ENCODE data around the gene PIGX.

Gene PIGX

DNA sequence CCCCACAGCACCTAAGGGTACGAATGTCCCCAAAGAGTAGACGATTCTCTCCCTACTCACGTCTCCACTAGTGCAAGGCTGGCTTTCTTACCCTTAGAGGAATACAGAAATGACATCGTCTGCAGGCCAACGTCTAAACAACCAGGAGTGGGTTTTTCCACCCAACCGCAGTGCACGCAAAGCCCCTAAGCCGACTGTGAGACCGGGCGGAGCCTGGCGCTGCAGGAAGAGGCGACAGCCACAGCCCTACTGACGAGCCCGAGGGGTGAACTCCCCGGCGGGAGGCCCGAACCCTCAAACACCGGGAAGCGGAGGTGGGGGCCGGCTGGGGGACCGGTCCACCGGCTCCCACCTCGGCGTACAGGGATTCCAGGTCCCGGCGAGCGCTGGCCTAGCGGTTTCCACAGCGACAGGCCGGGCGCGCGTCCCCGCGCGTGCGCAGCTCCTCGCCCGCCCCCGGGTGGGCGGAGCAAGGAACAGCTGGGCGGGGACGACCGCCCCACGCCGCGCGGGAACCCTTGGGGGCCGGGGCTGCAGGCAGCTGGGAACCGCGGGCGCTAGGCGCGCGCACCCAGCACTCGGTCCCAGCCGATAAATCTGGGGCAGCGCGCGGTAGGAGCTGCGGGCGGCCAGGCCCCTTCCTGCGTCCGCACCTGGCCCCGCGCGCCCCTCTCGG, at the start of gene PIGX, which contains the start of gene CEP19:
Gene PIGX (plus strand): TSS at position 540 of the 676 bp plus-strand sequence.
Gene CEP19 (minus strand): TSS at position 413 of the 676 bp plus-strand sequence. CDS start 3,593 bp downstream, outside the sequence.
- peak; percentile 90 for DNase-seq (ENCODE audit: low spot score)

DNA sequence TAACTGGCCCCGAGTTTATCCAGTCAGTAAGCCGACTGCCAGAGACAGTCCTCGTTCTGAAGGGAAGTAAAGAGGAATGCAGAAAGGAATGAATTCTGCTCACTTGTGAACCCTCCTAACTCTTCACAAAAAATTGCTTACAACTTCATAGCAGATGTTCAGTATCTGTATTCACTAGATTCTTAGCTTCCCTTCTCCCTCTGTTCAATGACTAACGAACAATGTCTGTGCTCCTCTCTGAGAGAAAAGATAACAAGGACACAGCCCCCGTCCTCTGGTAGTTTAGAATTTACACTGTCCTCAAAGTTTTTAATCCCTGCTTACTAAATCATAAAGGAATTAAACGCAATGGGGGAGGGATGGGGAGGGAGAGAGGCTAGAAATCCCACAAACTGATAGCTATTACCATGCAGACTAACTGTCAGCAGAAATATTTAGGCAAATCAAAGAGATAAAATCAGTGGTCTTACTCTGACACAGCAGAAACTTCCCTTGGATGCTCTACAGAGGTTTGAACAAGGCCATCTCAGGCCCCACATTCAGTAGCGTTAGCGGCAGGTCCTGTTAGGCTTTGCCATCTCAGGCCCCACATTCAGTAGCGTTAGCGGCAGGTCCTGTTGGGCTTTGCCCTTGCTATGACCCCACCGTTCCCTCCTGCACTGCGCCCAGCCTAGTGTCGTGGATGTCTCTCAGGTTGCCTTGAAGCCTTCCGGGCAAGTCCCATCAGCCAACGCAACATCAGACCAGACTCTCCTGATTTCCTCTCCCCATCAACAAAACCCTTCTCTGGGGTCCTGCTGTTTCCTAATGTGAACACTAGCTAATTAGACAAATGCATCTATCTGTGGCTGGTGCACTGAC, 49.2 kb upstream of the PIGX start:
- no peak for DNase-seq (ENCODE audit: low spot score)

- DNase-seq (ENCODE audit: low spot score), result no peak
These were observed 45.9 kb upstream of the PIGX start for GRCh38 chr3:196666001-196666867.

- no peak for DNase-seq (ENCODE audit: low spot score)
These were observed 44.9 kb upstream of the PIGX start for GRCh38 chr3:196667056-196667825.

- DNase-seq (ENCODE audit: low spot score), result no peak
These were observed 41.8 kb upstream of the PIGX start for GRCh38 chr3:196670339-196670738.

DNA sequence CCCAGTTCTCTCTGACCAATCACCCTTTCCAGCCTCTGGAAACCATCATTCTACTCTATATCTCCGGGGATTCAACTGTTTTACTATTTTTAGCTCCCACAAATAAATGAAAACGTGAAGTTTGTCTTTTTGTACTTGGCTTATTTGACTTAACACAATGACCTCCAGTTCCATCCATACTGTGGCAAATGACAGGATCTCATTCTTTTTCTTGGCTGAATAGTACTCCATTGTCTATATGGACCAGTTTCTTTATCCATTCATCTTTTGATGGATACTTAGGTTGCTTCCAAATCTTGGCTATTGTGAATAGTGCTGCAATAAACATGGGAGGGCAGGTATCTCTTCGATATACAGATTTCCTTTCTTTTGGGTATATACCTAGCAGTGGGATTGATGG, 38.5 kb upstream of the PIGX start:
- DNase-seq (ENCODE audit: low spot score), result no peak

- DNase-seq (ENCODE audit: low spot score), result no peak
These were observed 34.8 kb upstream of the PIGX start for GRCh38 chr3:196677353-196677752.

DNA sequence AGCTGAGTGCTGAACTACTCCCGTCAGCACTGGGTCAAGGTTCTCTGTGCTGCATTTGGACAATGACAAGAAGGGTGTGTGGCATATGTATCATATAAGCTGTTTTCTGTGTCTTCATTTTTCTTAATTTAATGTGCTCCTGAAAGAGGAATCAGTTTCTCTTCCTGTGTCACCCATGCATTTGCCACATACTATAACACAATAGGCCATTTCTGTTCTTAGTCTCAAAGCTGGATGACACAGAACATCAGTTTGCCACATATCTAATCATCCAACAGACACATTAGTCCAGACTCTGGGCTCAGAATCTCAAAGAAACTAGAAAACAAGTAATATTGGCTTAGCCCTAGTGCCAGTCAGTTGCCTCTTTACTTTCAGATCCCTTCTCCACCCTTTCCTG, 34.2 kb upstream of the PIGX start:
- no peak for DNase-seq (ENCODE audit: low spot score)

DNA sequence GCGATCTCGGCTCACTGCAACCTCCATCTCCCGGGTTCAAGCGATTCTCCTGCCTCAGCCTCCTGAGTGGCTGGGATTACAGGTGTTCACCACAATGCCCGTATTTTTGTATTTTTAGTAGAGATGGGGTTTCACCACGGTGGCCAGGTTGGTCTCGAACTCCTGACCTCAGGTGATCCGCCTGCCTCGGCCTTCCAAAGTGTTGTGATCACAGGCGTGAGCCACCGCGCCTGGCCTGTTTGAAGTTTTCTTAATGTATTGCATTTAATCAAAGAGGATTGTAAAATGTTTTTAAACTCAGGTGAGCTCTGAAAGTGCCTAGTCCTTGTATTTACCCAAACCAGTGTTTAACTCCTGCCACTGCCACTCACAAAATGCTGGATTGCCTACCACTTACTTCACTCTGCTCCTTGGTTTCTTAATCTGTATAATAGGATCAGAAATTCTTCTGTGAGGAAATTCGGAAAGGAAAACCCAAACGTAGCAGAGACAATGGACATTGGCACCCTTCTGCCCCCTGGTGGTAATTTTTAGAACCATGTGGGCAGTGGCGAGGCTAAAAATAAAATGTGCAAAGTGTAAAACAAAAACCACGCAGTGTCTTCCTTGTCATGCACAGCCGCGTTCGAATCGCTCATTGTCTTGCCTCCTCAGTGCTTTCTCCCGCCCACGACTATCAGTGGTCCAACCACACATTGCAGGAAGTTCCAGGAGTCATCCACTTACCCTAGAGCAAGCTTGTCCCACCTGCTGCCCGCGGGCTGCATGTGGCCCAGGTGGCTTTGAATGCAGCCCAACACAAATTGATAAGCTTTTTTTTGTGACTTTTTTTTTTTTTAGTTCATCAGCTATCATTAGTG, 27.4 kb upstream of the PIGX start:
- peak; percentile 75 for DNase-seq (ENCODE audit: low spot score)

GRCh38 chr3:196686436-196686835, 25.7 kb upstream of the PIGX start:
- DNase-seq (ENCODE audit: low spot score), result no peak

DNA sequence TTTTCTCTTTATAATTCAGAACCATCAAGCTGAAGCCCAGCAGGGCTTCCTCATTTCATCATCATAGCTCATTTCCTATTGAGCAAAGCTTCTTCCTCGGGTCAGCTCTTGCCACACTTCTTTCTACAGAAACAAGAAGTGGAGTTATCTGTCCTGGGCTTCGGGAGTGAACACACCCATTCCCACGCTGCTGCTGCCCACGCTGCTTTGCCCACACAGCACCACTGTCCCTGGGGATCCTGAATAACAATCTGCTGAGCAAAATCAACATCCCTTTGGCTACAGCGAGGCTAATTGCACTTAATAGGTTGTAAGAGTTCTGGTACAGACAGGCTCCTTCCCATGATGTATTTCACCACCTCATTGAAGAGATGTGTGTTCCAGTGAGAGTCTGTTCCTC, 23.8 kb upstream of the PIGX start:
- no peak for DNase-seq (ENCODE audit: low spot score)

GRCh38 chr3:196689941-196690660, 22.1 kb upstream of the PIGX start:
- DNase-seq (ENCODE audit: low spot score), result no peak

GRCh38 chr3:196691386-196691785, 20.8 kb upstream of the PIGX start:
- no peak for DNase-seq (ENCODE audit: low spot score)

DNA sequence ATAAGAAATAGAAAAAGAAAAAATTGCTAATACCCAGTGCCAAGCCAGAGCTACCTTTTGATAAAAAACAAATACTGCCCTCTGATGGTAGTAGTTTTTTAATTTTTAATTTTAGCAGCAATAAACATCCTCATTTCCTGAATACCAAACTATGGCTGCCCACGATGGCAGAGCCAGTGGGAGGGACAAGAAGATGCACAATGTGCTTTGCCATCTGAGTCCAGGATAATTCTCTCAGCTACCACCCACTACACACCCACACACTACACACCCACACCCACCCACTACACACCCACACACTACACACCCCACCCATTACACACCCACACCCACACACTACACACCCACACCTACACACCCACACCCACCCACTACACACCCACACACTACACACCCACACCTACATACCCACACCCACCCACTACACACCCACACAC, 18.0 kb upstream of the PIGX start:
- DNase-seq (ENCODE audit: low spot score), result peak; percentile 37

DNA sequence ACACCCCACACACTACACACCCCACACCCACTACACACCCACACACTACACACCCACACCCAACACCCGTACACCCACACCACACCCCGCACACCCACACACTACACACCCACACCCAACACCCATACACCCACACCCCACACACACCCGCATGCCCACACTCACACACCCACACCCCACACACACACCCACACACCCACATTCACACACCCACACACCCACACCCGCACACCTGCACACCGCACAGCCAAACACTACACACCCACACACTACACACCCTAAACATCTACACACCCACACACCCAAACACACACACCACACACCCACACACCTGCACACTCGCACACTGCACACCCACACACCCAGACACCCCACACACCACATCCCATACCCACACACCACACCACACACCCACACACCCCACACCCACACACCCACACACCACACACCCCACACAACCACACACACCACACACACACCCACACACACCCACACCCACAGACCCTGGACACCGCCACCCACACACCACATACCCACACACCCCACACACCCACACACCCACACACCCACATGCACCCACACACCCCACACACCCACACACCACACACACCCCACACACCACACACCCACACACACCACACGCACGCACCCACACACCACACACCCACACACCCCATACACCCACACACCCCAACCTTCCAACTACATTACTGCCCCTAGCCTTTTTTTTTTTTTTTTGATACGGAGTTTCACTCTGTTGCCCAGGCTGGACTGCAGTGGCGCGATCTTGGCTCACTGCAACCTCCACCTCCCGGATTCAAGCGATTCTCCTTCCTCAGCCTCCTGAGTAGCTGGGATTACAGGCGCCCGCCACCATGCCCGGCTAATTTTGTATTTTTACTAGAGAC, 17.0 kb upstream of the PIGX start:
- DNase-seq (ENCODE audit: low spot score), result peak; percentile 6

GRCh38 chr3:196695849-196696226, 16.3 kb upstream of the PIGX start:
- DNase-seq (ENCODE audit: low spot score), result no peak

DNA sequence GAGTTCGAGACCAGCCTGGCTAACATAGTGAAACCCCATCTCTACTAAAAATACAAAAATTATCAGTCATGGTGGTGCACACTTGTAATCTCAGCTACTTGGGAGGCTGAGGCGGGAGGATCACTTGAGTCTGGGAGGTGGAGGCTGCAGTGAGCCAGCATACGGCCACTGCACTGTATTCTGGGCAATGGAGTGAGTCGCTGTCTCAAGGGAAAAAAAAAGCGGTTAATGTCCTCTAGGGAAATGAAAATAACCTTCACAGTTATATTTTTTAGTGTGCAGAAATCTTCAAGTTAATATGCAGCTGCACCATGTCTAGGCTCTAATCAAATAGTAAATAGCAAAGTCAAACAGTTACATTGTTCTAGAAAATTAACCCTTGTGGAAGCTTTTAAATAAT, 14.9 kb upstream of the PIGX start:
- DNase-seq (ENCODE audit: low spot score), result no peak

- DNase-seq (ENCODE audit: low spot score), result no peak
These were observed 12.4 kb upstream of the PIGX start for GRCh38 chr3:196699749-196700148.

DNA sequence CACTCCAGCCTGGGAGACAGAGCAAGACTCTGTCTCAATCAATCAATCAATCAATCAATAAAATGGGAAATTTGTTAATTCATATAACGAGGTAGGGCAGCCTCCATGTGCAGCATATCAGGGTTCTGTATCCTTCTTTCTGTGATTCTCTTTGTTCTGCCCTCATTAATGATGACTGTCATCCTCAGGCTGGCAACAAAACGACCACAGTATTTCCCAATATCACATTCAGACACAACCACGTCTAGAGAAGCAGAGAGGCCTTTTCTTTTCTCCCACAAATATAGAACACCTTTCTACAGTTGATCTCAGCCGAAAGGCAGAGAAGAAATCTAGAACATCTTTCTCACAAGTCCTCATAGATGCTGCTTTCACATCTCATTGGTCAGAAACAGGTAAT, 11.4 kb upstream of the PIGX start:
- DNase-seq (ENCODE audit: low spot score), result no peak
